ENCODE data around the gene TMEM269.

DNA sequence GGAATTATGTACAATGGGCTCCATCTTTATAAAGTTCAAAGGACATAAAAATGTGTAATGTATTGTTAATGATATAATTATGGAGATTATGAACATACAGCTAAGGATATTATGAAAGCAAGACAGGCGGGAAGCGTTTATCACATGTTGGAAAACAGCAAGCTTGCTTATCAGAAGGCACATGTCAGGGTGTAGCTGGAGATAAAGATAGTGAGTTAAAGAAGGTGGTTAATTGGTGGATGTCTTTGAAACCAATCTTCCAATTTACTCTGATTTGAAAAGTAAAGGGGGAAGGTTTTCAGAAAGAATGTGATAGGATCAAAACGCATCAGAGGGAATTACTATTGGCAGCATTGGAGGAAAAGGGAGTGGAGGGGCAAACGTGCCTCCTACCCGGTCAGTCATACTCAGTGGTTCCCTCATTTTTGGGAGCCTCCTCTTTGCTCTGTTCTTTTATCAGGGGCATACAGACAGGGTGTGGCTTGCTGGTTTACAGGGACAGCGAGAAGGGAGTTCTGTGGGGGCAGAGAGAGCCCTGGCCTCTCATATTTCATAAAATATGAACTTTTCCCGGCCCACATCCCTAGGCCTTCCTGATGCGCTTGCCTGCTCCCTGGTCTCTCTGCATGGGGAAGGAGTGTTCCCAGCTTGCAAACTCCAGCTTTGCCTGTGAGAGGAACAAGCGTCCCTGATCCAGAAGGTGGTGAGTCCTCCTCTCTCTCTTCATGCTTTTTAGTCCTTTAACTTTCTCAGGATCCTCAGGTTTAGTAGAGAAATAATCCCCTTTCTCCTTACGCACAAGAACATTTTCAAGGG, 40.5 kb downstream of the TMEM269 start:
- TF ChIP-seq, protein P1, sequence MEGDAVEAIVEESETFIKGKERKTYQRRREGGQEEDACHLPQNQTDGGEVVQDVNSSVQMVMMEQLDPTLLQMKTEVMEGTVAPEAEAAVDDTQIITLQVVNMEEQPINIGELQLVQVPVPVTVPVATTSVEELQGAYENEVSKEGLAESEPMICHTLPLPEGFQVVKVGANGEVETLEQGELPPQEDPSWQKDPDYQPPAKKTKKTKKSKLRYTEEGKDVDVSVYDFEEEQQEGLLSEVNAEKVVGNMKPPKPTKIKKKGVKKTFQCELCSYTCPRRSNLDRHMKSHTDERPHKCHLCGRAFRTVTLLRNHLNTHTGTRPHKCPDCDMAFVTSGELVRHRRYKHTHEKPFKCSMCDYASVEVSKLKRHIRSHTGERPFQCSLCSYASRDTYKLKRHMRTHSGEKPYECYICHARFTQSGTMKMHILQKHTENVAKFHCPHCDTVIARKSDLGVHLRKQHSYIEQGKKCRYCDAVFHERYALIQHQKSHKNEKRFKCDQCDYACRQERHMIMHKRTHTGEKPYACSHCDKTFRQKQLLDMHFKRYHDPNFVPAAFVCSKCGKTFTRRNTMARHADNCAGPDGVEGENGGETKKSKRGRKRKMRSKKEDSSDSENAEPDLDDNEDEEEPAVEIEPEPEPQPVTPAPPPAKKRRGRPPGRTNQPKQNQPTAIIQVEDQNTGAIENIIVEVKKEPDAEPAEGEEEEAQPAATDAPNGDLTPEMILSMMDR (tag by site-specific recombination; IDR thresholded peaks at IDR 0.05), result no peak
- no peak for TF ChIP-seq TRIM28 (IDR thresholded peaks at IDR 0.05; ENCODE audit: borderline replicate concordance, low read length)
- no peak for TF ChIP-seq ZNF791 (tag by site-specific recombination; IDR thresholded peaks at IDR 0.05)
- no peak for TF ChIP-seq ZNF549 (tag by site-specific recombination; IDR thresholded peaks at IDR 0.05)
- TF ChIP-seq ZNF530 (tag by site-specific recombination; IDR thresholded peaks at IDR 0.05; ENCODE audit: low read depth), result no peak
- TF ChIP-seq ZNF324 (tag by site-specific recombination; IDR thresholded peaks at IDR 0.05), result no peak
